IMR-90 (cell line): Measurements from ENCODE around the gene WDR74. TPM values are rescaled to one million over a fixed set of nuclear protein-coding genes. Genes with fewer than 3 reads are reported as not detected.

Experiments
- ATAC-seq: fragments of 200-7000 bp; cut with Tn5 transposase; 2 replicates; pipeline ENCODE4 v1.9.1; 2020; ENCODE audit warnings: low read depth, mild to moderate bottlenecking, moderate library complexity
- BruUV-seq: library from RNA; stranded (reverse); fragments of 400-500 nt; replicated peaks from 2 replicates; lab custom pipeline; 2021; lab: Mats Ljungman, UMichigan
- CTCF ChIA-PET: fragments of 300-600 bp; formaldehyde crosslinking; extraction: SDS; loops from one replicate; lab custom pipeline; 2021; ENCODE audit warnings: antibody characterized with exemption; lab: Yijun Ruan, JAX
- POLR2A ChIA-PET: fragments of 300-600 bp; sonication (Branson Sonifier 250); formaldehyde crosslinking; loops from one replicate; lab custom pipeline; 2022; ENCODE audit warnings: antibody characterized with exemption; ENCODE audit not compliant: unreplicated experiment; lab: Charles Lee
- DNase-seq: peaks from one replicate; pipeline ENCODE4 v3.0.0; 2013
- H2AFZ ChIP-seq: replicated peaks from 2 replicates; pipeline ENCODE3; 2013; ENCODE audit warnings: low read length, mild to moderate bottlenecking; ENCODE audit not compliant: poor library complexity
- H2AK5ac ChIP-seq: 2 replicates; pipeline ENCODE4 v1.6.1; 2013; ENCODE audit warnings: low read depth, low read length, inconsistent platforms
- H2AK9ac ChIP-seq: replicated peaks from 2 replicates; pipeline ENCODE3; 2013; ENCODE audit warnings: mild to moderate bottlenecking, low read depth, low read length, moderate library complexity; ENCODE audit not compliant: poor library complexity
- H2BK120ac ChIP-seq: 2 replicates; pipeline ENCODE4 v1.6.1; 2013; ENCODE audit warnings: low read depth, low read length, inconsistent platforms
- H2BK15ac ChIP-seq: 3 replicates; pipeline ENCODE4 v1.6.1; 2013; ENCODE audit warnings: low read depth, low read length, inconsistent platforms
- H2BK20ac ChIP-seq: 2 replicates; pipeline ENCODE4 v1.6.1; 2013; ENCODE audit warnings: low read depth, mild to moderate bottlenecking, inconsistent platforms, low read length, moderate library complexity
- H2BK5ac ChIP-seq: 2 replicates; pipeline ENCODE4 v1.6.1; 2013; ENCODE audit warnings: mild to moderate bottlenecking, low read depth, low read length, inconsistent platforms; ENCODE audit not compliant: poor library complexity, severe bottlenecking
- H3K14ac ChIP-seq: replicated peaks from 2 replicates; pipeline ENCODE4 v1.6.1; 2013; ENCODE audit warnings: low read depth, low read length, inconsistent platforms
- H3K18ac ChIP-seq: 2 replicates; pipeline ENCODE4 v1.6.1; 2013; ENCODE audit warnings: low read depth, low read length, control low read depth
- H3K23ac ChIP-seq: 2 replicates; pipeline ENCODE4 v1.6.1; 2013; ENCODE audit warnings: low read depth, low read length, inconsistent platforms
- H3K27ac ChIP-seq: 2 replicates; pipeline ENCODE4 v1.5.1; 2013; ENCODE audit warnings: mild to moderate bottlenecking, control low read depth, low read length; ENCODE audit not compliant: insufficient read depth
- H3K27me3 ChIP-seq: 2 replicates; pipeline ENCODE4 v1.6.1; 2013; ENCODE audit warnings: low read length; ENCODE audit not compliant: control insufficient read depth, insufficient read depth
- H3K36me3 ChIP-seq: 2 replicates; pipeline ENCODE4 v1.6.1; 2013; ENCODE audit warnings: low read length, mixed read lengths; ENCODE audit not compliant: control insufficient read depth, insufficient read depth
- H3K4ac ChIP-seq: 2 replicates; pipeline ENCODE4 v1.6.1; 2013; ENCODE audit warnings: low read depth, low read length, inconsistent platforms
- H3K4me1 ChIP-seq: 2 replicates; pipeline ENCODE4 v1.6.1; 2013; ENCODE audit warnings: low read length, mixed read lengths; ENCODE audit not compliant: control insufficient read depth, insufficient read depth
- H3K4me2 ChIP-seq: 2 replicates; pipeline ENCODE4 v1.6.1; 2013; ENCODE audit warnings: low read depth, mild to moderate bottlenecking, control low read depth, low read length, moderate library complexity
- H3K4me3 ChIP-seq: 2 replicates; pipeline ENCODE4 v1.5.1; 2013; ENCODE audit warnings: low read depth, mild to moderate bottlenecking, control low read depth, low read length, moderate library complexity; ENCODE audit not compliant: insufficient read depth
- H3K56ac ChIP-seq: 2 replicates; pipeline ENCODE4 v1.6.1; 2013; ENCODE audit warnings: low read length, inconsistent platforms; ENCODE audit not compliant: insufficient read depth; ENCODE audit errors: extremely low read depth
- H3K79me1 ChIP-seq, 2 experiments: 2 replicates each; pipeline ENCODE4 v1.6.1; 2013; ENCODE audit warnings: low read length in 2 of 2, inconsistent platforms in 1 of 2, low read depth in 1 of 2
- H3K9ac ChIP-seq: 2 replicates; pipeline ENCODE4 v1.6.1; 2013; ENCODE audit warnings: low read depth, low read length, control low read depth
- H3K9me1 ChIP-seq: 2 replicates; pipeline ENCODE4 v1.6.1; 2013; ENCODE audit warnings: low read length, inconsistent platforms; ENCODE audit not compliant: insufficient read depth
- H3K9me3 ChIP-seq: 2 replicates; pipeline ENCODE4 v1.6.1; 2013; ENCODE audit warnings: low read length; ENCODE audit not compliant: control insufficient read depth, insufficient read depth
- H4K20me1 ChIP-seq: 2 replicates; pipeline ENCODE4 v1.6.1; 2013; ENCODE audit warnings: low read length, inconsistent platforms; ENCODE audit not compliant: insufficient read depth
- H4K5ac ChIP-seq: 2 replicates; pipeline ENCODE4 v1.6.1; 2013; ENCODE audit warnings: mild to moderate bottlenecking, low read depth, low read length, control low read depth
- H4K8ac ChIP-seq, 2 experiments: 2 replicates each; pipeline ENCODE4 v1.6.1; 2013; ENCODE audit warnings: low read depth in 2 of 2, low read length in 2 of 2, control low read depth in 1 of 2, inconsistent platforms in 1 of 2
- H4K91ac ChIP-seq: 2 replicates; pipeline ENCODE4 v1.6.1; 2013; ENCODE audit warnings: low read depth, low read length, inconsistent platforms; ENCODE audit not compliant: insufficient read depth
- FOS ChIP-seq: fragments of 150-350 bp; IDR thresholded peaks from 2 replicates; pipeline ENCODE4 v1.6.1; 2016; ENCODE audit warnings: low read depth, low read length
- MAZ ChIP-seq: IDR thresholded peaks from 2 replicates; pipeline ENCODE4 v1.6.1; 2012; ENCODE audit warnings: low read depth, mild to moderate bottlenecking, low read length, improper control_type of control experiment, moderate library complexity, borderline replicate concordance
- RCOR1 ChIP-seq: IDR thresholded peaks from 2 replicates; pipeline ENCODE4 v1.6.1; 2012; ENCODE audit warnings: mild to moderate bottlenecking, low read length, improper control_type of control experiment; ENCODE audit not compliant: insufficient replicate concordance
- SMC3 ChIP-seq: fragments of 150-350 bp; IDR thresholded peaks from 2 replicates; pipeline ENCODE4 v1.6.1; 2016; ENCODE audit warnings: low read depth, mild to moderate bottlenecking, antibody characterized with exemption, low read length, moderate library complexity
- WGBS, 2 experiments: methylation state at CpG; one replicate each; pipeline versions ENCODE4 v1.1.5 to v1.1.7; 2013; ENCODE audit warnings: missing lambda C conversion rate in 2 of 2; ENCODE audit not compliant: insufficient read length in 1 of 2; ENCODE audit errors: extremely low coverage in 2 of 2; 5-methylcytosine and 5-hydroxymethylcytosine counted together
- dilution Hi-C: fragments of 300-500 bp; cut with HindIII; formaldehyde crosslinking; loops from one replicate; pipeline ENCODE4 v1.14.3; 2018; ENCODE audit warnings: low sequenced_read_pairs; ENCODE audit not compliant: unreplicated experiment
- in situ Hi-C: fragments of 300-500 bp; cut with MboI; formaldehyde crosslinking; loops from 3 replicates; pipeline ENCODE4 v1.14.3; 2019; ENCODE audit warnings: low sequenced_read_pairs, inconsistent platforms, mixed read lengths
- intact Hi-C: fragments of 100-400 bp; cut with micrococcal nuclease; formaldehyde crosslinking; loops from 2 replicates; pipeline ENCODE4 v1.10.0; 2022
- polyA plus RNA-seq, 3 experiments: library from polyadenylated mRNA; depleted of rRNA; stranded (reverse); fragments of >200 nt; gene quantifications; 2 replicates each; pipeline ENCODE4 v1.2.3, GENCODE V29; 2012; ENCODE audit warnings: low replicate concordance in 1 of 3
- total RNA-seq: library from RNA; depleted of rRNA; stranded (reverse); fragments of >200 nt; gene quantifications from 2 replicates; pipeline ENCODE4 v1.2.3, GENCODE V29; 2012
- TF ChIP-seq, protein P1 (sequence below): conservative IDR thresholded peaks from 2 replicates; pipeline ENCODE4 v1.5.1; 2012; ENCODE audit warnings: mild to moderate bottlenecking, low read depth, low read length, improper control_type of control experiment
- TF ChIP-seq, protein P2 (sequence below): fragments of 150-350 bp; IDR thresholded peaks from 2 replicates; pipeline ENCODE4 v1.6.1; 2017; ENCODE audit warnings: mild to moderate bottlenecking, antibody characterized with exemption, low read length, low read depth

WDR74 gene
- total and polyA plus RNA-seq, 2 of the 4 experiments (the other 2 are of a cell fraction): 38.4 to 44.3 TPM

DNA sequence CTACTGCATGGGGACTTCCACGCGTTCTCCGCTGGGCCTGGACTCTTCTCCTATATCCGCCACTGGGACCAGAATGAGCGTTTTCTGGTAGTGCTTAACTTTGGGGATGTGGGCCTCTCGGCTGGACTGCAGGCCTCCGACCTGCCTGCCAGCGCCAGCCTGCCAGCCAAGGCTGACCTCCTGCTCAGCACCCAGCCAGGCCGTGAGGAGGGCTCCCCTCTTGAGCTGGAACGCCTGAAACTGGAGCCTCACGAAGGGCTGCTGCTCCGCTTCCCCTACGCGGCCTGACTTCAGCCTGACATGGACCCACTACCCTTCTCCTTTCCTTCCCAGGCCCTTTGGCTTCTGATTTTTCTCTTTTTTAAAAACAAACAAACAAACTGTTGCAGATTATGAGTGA is 49.0 kb upstream of the WDR74 start:
- TF ChIP-seq RCOR1 (no peak), FOS (no peak), MAZ (no peak), SMC3 (no peak)
- TF ChIP-seq, protein P1, sequence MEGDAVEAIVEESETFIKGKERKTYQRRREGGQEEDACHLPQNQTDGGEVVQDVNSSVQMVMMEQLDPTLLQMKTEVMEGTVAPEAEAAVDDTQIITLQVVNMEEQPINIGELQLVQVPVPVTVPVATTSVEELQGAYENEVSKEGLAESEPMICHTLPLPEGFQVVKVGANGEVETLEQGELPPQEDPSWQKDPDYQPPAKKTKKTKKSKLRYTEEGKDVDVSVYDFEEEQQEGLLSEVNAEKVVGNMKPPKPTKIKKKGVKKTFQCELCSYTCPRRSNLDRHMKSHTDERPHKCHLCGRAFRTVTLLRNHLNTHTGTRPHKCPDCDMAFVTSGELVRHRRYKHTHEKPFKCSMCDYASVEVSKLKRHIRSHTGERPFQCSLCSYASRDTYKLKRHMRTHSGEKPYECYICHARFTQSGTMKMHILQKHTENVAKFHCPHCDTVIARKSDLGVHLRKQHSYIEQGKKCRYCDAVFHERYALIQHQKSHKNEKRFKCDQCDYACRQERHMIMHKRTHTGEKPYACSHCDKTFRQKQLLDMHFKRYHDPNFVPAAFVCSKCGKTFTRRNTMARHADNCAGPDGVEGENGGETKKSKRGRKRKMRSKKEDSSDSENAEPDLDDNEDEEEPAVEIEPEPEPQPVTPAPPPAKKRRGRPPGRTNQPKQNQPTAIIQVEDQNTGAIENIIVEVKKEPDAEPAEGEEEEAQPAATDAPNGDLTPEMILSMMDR: no peak
- TF ChIP-seq, protein P2, sequence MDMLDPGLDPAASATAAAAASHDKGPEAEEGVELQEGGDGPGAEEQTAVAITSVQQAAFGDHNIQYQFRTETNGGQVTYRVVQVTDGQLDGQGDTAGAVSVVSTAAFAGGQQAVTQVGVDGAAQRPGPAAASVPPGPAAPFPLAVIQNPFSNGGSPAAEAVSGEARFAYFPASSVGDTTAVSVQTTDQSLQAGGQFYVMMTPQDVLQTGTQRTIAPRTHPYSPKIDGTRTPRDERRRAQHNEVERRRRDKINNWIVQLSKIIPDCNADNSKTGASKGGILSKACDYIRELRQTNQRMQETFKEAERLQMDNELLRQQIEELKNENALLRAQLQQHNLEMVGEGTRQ: no peak
- Histone ChIP-seq H3K23ac (no peak overlapping the region), H3K36me3 (peaks cover 61% of the 10 kb centered on the region), H2BK120ac (no peak overlapping the region), H3K9me3 (no peaks in the 10 kb centered on the region), H4K5ac (no peak overlapping the region), H3K79me1 (peaks cover 25 to 59% of the 10 kb centered on the region in 2 experiments), H2AK9ac (no peak overlapping the region), H3K4ac (no peak overlapping the region), H2BK5ac (no peak overlapping the region), H3K9me1 (peaks cover 24% of the 10 kb centered on the region; the same call in 1 of the 2 replicates), H3K18ac (no peak overlapping the region), H3K4me2 (no peak overlapping the region), H2BK15ac (no peak overlapping the region), H2BK20ac (no peak overlapping the region), H2AK5ac (no peak overlapping the region), H3K27me3 (no peaks in the 10 kb centered on the region), H3K56ac (no peak overlapping the region), H2AFZ (no peak overlapping the region), H4K8ac (no peak overlapping the region), H3K14ac (no peak overlapping the region), H4K20me1 (peaks cover 68% of the 10 kb centered on the region), H3K4me3 (no peak overlapping the region), H3K27ac (no peak overlapping the region), H3K9ac (no peak overlapping the region), H4K91ac (no peak overlapping the region), H3K4me1 (peaks cover 17% of the 10 kb centered on the region; the same call in 1 of the 2 replicates)
- DNase-seq (no peak), ATAC-seq (no peak)
- 88% methylated on average over 11 of the region's 14 CpGs; no CpG with 5 or more reads in 1 of the 2 experiments for WGBS, 2 experiments
- CTCF ChIA-PET: no interaction called here
- no TSS peak for BruUV-seq
- dilution Hi-C loops: no loop called here
- in situ Hi-C loops: loop anchor here (25.0 kb wide), 1 partner anchor 774 kb away; the partner anchor contains the start of gene ATL3
- intact Hi-C loops: no loop called here
- POLR2A ChIA-PET: no interaction called here
